WERI-Rb-1 (cell line): ENCODE measurements around the gene CARD19.
"Not testable (repeated sequence)": the region's sequence is repeated elsewhere in the genome, so short reads cannot be mapped to it uniquely, and the experiment has no call there.

Source experiments
- DNase-seq: peaks from one replicate; pipeline ENCODE4 v3.0.0-alpha.2; 2020
- H3K27ac ChIP-seq: fragments of 250-450 bp; sonication (Bioruptor Pico); 2 replicates; pipeline ENCODE4 v1.5.1; 2020; ENCODE audit warnings: mild to moderate bottlenecking, moderate library complexity
- H3K27me3 ChIP-seq: fragments of 250-450 bp; sonication (Bioruptor Pico); 2 replicates; pipeline ENCODE4 v1.5.1; 2021; ENCODE audit warnings: mild to moderate bottlenecking, low read depth, moderate library complexity; ENCODE audit not compliant: insufficient read depth, severe bottlenecking
- H3K36me3 ChIP-seq: fragments of 250-450 bp; sonication (Bioruptor Pico); 2 replicates; pipeline ENCODE4 v1.5.1; 2020; ENCODE audit warnings: mild to moderate bottlenecking, moderate library complexity
- H3K4me3 ChIP-seq: 2 replicates; pipeline ENCODE4 v1.5.1; 2011; ENCODE audit warnings: low read depth, mild to moderate bottlenecking, control low read depth, low read length
- H3K9me3 ChIP-seq: fragments of 250-450 bp; sonication (Bioruptor Pico); 2 replicates; pipeline ENCODE4 v1.5.1; 2021; ENCODE audit warnings: mild to moderate bottlenecking, moderate library complexity; ENCODE audit not compliant: severe bottlenecking
- TF ChIP-seq, protein P1 (sequence below): IDR thresholded peaks from 2 replicates; pipeline ENCODE4 v1.5.1; 2011; ENCODE audit warnings: low read depth, mild to moderate bottlenecking, control low read depth, inconsistent platforms, low read length

CARD19 gene

DNA sequence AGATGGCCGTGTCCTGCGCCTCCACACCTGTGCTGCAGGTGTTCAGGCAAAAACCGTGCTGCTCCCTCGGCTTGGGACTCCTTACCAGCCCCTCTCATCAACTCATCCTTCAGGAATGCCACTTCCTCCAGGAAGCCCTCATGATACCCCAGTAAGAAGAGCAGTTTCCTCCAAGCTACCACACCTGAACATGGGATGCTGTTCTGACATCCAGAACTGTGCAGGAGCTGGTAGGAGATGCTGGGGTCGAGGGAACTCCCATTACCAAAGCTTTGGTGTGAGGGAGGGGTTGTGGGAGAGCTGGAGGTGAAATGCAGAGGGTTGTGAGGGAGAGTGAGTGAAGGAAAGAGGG, 18.9 kb downstream of the CARD19 start:
- no peaks in the 10 kb centered on the region for H3K27me3 ChIP-seq
- no peak overlapping the region for H3K4me3 ChIP-seq
- no peak for DNase-seq
- TF ChIP-seq, protein P1, sequence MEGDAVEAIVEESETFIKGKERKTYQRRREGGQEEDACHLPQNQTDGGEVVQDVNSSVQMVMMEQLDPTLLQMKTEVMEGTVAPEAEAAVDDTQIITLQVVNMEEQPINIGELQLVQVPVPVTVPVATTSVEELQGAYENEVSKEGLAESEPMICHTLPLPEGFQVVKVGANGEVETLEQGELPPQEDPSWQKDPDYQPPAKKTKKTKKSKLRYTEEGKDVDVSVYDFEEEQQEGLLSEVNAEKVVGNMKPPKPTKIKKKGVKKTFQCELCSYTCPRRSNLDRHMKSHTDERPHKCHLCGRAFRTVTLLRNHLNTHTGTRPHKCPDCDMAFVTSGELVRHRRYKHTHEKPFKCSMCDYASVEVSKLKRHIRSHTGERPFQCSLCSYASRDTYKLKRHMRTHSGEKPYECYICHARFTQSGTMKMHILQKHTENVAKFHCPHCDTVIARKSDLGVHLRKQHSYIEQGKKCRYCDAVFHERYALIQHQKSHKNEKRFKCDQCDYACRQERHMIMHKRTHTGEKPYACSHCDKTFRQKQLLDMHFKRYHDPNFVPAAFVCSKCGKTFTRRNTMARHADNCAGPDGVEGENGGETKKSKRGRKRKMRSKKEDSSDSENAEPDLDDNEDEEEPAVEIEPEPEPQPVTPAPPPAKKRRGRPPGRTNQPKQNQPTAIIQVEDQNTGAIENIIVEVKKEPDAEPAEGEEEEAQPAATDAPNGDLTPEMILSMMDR, result no peak
- H3K36me3 ChIP-seq, result 0 out of 2 replicates have a peak, but pooled peaks cover 2% of the 10 kb centered on the region
- no peak overlapping the region for H3K27ac ChIP-seq
- H3K9me3 ChIP-seq, result no peaks in the 10 kb centered on the region

GRCh38 chr9:93115486-93116071, 19.6 kb downstream of the CARD19 start:
- no peak overlapping the region for H3K27ac ChIP-seq
- H3K9me3 ChIP-seq, result no peaks in the 10 kb centered on the region
- no peak overlapping the region for H3K4me3 ChIP-seq
- TF ChIP-seq, protein P1, result no peak
- no peaks in the 10 kb centered on the region for H3K27me3 ChIP-seq
- 0 out of 2 replicates have a peak, but pooled peaks cover 2% of the 10 kb centered on the region for H3K36me3 ChIP-seq
- DNase-seq, result no peak

DNA sequence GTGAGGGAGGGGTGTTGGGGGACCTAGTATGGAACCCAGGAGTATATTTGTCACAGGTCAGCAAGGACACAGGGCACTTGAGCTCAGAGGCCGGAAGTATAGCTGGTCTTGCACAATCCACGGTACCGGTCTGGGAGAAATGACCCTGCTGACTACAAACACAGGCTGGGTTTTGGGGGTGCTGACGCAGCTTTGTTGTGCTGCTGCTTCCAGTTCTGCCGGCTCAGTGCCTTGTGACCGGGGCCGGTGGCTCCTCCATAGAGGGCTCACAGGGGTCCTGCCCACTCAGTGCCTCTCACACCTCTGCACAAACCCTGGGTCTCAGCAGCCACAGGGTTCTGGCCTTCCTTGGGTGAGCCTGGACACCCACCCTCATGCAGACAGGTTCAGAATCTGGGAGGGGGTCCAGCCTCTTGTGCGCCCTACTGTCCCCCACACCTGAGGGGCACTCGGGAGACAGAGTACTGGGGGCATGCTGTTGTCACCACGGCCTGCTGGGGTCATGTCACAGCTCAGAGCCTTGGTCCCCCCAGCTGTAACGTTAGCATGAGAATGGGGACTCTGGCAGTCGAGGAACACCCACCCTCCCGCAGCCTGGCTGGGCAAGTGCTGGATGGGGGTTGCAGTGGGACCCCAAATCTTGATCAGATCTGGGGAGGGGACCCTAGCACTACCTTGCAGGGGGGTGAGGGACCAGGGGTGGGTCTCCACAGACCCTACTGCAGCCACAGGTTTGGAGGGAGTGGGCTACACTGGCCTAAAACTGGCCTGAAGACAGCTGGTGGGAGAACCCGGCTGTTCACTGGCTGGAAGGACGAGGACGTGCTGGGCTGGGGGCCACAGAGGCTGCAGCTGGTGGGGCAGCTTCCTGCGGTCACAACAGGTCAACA, 20.3 kb downstream of the CARD19 start:
- no peaks in the 10 kb centered on the region for H3K27me3 ChIP-seq
- no peaks in the 10 kb centered on the region for H3K36me3 ChIP-seq
- no peaks in the 10 kb centered on the region for H3K9me3 ChIP-seq
- no peak overlapping the region for H3K27ac ChIP-seq
- no peak overlapping the region for H3K4me3 ChIP-seq
- DNase-seq, result no peak
- TF ChIP-seq, protein P1, result no peak

DNA sequence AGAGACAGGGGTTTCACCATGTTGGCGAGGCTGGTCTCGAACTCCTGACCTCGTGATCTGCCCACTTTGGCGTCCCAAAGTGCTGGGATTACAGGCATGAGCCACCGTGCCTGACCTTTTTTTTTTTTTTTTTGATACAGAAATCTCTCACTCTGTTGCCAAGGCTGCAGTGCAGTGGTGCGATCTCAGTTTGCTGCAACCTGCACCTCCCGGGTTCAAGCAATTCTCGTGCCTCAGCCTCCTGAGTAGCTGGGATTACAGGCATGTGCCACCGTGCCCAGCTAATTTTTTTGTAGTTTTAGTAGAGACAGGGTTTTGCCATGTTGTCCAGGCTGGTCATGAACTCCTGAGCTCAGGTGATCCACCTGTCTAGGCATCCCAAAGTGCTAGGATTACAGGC, 21.5 kb downstream of the CARD19 start:
- not testable (repeated sequence) for H3K27me3 ChIP-seq, H3K4me3 ChIP-seq, DNase-seq

DNA sequence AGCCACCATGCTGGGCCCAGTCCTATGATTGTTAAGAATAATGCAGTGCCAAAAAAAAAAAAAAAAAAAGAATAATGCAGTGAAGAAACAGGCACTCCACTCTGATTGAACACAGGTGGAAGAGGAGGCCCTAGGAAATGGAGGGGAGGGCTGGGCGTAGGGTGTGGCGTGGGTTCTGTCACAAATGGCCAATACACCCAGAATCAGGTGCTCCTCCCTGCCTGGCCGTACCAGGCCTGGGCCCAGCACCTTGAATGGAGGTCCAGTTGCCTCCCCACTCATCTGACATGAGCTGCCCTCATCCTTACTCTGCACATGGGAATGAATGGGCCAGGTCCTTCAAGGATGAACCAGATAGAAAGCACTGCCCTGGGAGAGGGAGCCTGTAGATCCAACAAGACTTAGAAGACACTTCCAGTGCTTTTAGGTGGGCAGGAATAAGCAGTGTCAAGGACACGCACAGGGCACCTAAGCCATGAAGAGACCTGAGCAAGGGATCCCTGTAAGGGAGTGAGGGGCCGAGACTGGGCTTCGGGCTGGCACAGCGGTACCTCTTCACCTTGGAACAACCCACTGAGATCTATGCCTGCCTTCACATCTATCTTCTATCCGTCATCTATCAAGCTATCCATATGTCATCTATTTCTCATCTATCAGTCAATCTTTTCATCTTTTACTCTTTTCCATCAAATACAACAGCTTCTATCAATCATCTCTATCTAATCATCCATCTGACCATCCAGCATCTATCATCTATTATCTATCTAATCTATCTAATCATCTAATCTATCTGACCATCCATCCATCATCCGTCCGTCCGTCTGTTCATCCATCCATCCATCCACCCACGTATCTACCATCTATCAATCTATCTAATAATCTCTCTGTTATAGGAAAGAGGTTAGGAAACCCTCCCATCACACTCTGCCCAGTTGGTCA, 22.2 kb downstream of the CARD19 start:
- TF ChIP-seq, protein P1, result no peak
- no peak overlapping the region for H3K4me3 ChIP-seq
- H3K36me3 ChIP-seq, result no peaks in the 10 kb centered on the region
- H3K9me3 ChIP-seq, result no peaks in the 10 kb centered on the region
- no peak overlapping the region for H3K27ac ChIP-seq
- no peak for DNase-seq
- H3K27me3 ChIP-seq, result no peaks in the 10 kb centered on the region

More for the DNA sequence above, 21.5 kb downstream of the CARD19 start:
- not testable (repeated sequence) for H3K27ac ChIP-seq, H3K9me3 ChIP-seq, H3K36me3 ChIP-seq
